Measurements from ENCODE around the gene CNIH2. TPM values are rescaled to one million over a fixed set of nuclear protein-coding genes. Genes with fewer than 3 reads are reported as not detected.
"Not testable (repeated sequence)": the region's sequence is repeated elsewhere in the genome, so short reads cannot be mapped to it uniquely, and the experiment has no call there.

The CNIH2 gene
- total RNA-seq, 1 donor from 2014 or later, result 0.89 TPM

DNA sequence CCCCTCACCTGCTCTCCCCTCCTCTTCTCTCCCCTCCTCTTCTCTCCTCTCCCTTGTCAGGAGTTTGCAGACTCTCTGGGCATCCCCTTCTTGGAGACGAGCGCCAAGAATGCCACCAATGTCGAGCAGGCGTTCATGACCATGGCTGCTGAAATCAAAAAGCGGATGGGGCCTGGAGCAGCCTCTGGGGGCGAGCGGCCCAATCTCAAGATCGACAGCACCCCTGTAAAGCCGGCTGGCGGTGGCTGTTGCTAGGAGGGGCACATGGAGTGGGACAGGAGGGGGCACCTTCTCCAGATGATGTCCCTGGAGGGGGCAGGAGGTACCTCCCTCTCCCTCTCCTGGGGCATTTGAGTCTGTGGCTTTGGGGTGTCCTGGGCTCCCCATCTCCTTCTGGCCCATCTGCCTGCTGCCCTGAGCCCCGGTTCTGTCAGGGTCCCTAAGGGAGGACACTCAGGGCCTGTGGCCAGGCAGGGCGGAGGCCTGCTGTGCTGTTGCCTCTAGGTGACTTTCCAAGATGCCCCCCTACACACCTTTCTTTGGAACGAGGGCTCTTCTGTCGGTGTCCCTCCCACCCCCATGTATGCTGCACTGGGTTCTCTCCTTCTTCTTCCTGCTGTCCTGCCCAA lies 1.9 kb upstream of the CNIH2 start:
- Histone ChIP-seq H3K36me3 (peaks cover 54% of the 10 kb centered on the region), H3K27ac (no peak overlapping the region), H3K4me3 (no peak overlapping the region), H3K4me1 (peaks cover 10% of the 10 kb centered on the region), H3K27me3 (ENCODE audit: low read depth) (no peaks in the 10 kb centered on the region), H3K9me3 (no peaks in the 10 kb centered on the region)
- DNase-seq, result no peak
- TF ChIP-seq, protein P1, sequence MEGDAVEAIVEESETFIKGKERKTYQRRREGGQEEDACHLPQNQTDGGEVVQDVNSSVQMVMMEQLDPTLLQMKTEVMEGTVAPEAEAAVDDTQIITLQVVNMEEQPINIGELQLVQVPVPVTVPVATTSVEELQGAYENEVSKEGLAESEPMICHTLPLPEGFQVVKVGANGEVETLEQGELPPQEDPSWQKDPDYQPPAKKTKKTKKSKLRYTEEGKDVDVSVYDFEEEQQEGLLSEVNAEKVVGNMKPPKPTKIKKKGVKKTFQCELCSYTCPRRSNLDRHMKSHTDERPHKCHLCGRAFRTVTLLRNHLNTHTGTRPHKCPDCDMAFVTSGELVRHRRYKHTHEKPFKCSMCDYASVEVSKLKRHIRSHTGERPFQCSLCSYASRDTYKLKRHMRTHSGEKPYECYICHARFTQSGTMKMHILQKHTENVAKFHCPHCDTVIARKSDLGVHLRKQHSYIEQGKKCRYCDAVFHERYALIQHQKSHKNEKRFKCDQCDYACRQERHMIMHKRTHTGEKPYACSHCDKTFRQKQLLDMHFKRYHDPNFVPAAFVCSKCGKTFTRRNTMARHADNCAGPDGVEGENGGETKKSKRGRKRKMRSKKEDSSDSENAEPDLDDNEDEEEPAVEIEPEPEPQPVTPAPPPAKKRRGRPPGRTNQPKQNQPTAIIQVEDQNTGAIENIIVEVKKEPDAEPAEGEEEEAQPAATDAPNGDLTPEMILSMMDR (IDR thresholded peaks at IDR 0.05), result no peak
- no peak for ATAC-seq
- intact Hi-C loops (cut with DNase I), result no loop called here

DNA sequence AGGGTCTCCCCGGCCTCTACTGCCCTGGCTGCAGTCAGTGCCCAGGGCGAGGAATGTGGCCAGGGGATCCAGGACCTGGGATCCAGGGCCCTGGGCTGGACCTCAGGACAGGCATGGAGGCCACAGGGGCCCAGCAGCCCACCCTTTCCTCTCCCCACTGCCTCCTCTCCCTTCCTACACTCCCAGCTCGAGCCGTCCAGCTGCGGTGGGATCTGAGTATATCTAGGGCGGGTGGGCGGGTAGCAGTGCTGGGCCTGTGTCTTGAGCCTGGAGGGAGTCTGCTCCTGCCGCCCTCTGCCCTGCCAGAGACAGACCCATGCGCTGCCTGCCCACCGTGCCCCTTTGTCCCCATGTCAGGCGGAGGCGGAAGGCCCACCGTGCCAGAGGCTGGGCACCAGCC lies 1.4 kb upstream of the CNIH2 start:
- H3K27ac ChIP-seq, result not testable (repeated sequence)

DNA sequence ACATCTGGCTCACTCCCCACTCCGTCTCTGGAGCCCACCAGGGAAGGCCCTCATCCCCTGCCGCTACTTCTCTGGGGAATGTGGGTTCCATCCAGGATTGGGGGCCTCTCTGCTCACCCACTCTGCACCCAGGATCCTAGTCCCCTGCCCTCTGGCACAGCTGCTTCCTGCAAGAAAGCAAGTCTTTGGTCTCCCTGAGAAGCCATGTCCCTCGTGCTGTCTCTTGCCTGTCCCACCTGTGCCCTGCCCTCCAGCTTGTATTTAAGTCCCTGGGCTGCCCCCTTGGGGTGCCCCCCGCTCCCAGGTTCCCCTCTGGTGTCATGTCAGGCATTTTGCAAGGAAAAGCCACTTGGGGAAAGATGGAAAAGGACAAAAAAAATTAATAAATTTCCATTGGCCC lies 911 bp upstream of the CNIH2 start:
- H3K4me3 ChIP-seq; ATAC-seq; intact Hi-C loops (cut with DNase I); H3K9me3 ChIP-seq; H3K27ac ChIP-seq; H3K27me3 ChIP-seq (ENCODE audit: low read depth); DNase-seq: not testable (repeated sequence)
- Histone ChIP-seq H3K4me1 (peaks cover 11% of the 10 kb centered on the region), H3K36me3 (peaks cover 47% of the 10 kb centered on the region)

More for the DNA sequence above, 1.4 kb upstream of the CNIH2 start:
- H3K27me3 ChIP-seq (ENCODE audit: low read depth); DNase-seq; H3K9me3 ChIP-seq; ATAC-seq; H3K4me1 ChIP-seq; intact Hi-C loops (cut with DNase I); H3K4me3 ChIP-seq: not testable (repeated sequence)
- peaks cover 52% of the 10 kb centered on the region for H3K36me3 ChIP-seq

DNA sequence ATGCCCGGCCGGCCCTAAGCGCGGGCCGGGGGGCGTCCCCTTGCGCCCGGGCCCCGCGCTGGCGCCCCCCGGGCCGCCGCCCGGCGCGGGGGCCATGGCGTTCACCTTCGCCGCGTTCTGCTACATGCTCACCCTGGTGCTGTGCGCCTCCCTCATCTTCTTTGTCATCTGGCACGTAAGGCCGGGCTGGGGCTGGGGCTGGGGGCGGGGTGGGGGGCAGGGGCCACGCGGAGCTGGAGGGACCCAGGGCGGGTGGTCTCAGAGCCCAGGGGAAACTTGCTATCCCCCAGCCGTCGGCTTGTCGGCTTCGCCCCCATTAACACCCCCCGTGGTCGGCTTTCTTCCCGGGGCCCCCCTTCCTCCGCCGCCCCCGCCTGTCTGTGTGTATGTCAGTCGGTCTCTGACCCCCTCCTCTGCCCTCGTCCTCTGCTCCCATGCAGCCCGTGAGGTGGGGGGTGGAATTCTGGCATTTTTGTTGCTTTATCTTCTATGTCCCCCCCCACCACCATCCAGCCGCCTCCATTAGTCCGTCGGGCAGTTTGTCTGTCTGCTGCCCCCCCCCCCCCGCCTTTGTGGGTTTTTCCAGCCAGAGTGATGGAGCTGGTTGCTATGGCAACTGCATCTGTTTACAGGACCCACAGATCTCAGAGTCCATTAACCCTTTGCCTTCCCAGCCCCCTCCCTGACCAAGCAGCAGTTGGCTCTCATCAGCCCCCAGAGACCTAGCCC lies 552 bp downstream of the CNIH2 start:
- H3K4me3 ChIP-seq, result no peak overlapping the region

DNA sequence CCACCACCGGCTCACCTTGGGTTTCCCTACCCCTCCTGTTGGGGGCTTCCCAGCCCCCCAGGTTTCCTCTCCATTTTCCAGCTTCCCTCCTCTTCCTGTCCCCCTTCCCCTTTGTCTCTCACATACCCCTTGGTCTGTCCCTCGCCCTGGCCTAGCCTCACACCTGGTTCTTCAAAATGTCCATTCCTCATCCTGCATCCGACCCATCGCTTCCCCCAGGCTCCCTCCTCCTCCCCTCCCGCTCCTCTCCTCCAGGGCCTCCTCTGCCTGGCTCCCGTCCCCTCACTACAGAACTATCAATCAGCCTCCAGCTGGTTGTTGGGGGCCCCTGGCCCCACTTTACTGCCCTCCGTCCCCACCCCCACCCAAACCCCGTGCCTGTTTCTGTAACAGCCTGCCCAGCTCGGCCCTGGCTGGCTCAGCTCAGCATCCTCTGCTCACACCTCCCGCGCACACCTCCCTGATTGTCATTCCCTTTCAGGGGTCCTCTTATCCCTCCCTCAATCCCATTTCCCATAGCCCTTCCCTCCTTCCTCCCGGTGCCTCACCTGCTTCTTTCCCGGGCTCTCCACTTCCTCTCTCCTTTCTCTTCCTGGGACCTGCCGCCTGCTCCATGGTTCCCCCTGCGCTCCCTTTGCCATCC lies 1.2 kb downstream of the CNIH2 start:
- H3K27me3 ChIP-seq (ENCODE audit: low read depth), result no peaks in the 10 kb centered on the region
- intact Hi-C loops (cut with DNase I), result no loop called here
- H3K9me3 ChIP-seq, result no peaks in the 10 kb centered on the region
- ATAC-seq (no peak), DNase-seq (no peak)
- H3K36me3 ChIP-seq, result peaks cover 30% of the 10 kb centered on the region
- H3K27ac ChIP-seq, result no peak overlapping the region
- TF ChIP-seq, protein P1 (IDR thresholded peaks at IDR 0.05), result no peak
- H3K4me3 ChIP-seq, result no peak overlapping the region
- H3K4me1 ChIP-seq, result peaks cover 20% of the 10 kb centered on the region

More for the DNA sequence above, 552 bp downstream of the CNIH2 start:
- intact Hi-C loops (cut with DNase I), result no loop called here
- DNase-seq (no peak), ATAC-seq (no peak)
- no peaks in the 10 kb centered on the region for H3K27me3 ChIP-seq (ENCODE audit: low read depth)
- TF ChIP-seq, protein P1 (IDR thresholded peaks at IDR 0.05), result no peak
- H3K36me3 ChIP-seq, result peaks cover 37% of the 10 kb centered on the region
- H3K9me3 ChIP-seq, result no peaks in the 10 kb centered on the region
- peaks cover 20% of the 10 kb centered on the region for H3K4me1 ChIP-seq
- H3K27ac ChIP-seq, result no peak overlapping the region

DNA sequence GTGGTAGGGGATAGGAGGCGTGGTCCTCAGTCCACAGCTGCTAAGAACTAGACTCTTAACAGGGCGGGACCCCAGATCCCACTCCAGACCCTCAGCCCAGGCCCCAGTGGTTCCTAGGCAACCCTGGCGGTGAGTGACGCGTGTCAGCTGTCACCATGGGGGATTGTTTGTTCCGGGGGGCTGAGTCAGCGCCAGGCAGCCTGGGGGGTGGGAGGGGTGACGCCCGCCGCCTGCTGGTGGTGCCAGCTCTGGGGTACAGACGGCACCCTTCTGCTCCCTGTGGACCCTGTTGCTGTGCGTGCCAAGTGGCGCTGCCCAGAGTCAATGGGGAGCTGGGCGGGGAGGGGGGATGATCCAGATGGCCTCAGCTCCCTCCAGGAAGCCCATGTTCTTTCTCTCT lies 2.5 kb downstream of the CNIH2 start:
- no peaks in the 10 kb centered on the region for H3K27me3 ChIP-seq (ENCODE audit: low read depth)
- ATAC-seq (no peak), DNase-seq (no peak)
- intact Hi-C loops (cut with DNase I), result no loop called here
- H3K36me3 ChIP-seq, result peaks cover 27% of the 10 kb centered on the region
- no peaks in the 10 kb centered on the region for H3K9me3 ChIP-seq
- no peak overlapping the region for H3K27ac ChIP-seq
- no peak overlapping the region for H3K4me3 ChIP-seq
- TF ChIP-seq, protein P1 (IDR thresholded peaks at IDR 0.05), result no peak
- peaks cover 20% of the 10 kb centered on the region for H3K4me1 ChIP-seq

All from lower lobe of right lung (tissue), 2 donors.